ENCODE measurements around the gene CHMP5.

The CHMP5 gene

GRCh38 chr9:33242609-33243134, 22.2 kb upstream of the CHMP5 start:
- no peak for DNase-seq

- DNase-seq = no peak
These were observed 20.6 kb upstream of the CHMP5 start for GRCh38 chr9:33244137-33244784.

- DNase-seq = no peak
These were observed 19.5 kb upstream of the CHMP5 start for GRCh38 chr9:33245341-33245740.

DNA sequence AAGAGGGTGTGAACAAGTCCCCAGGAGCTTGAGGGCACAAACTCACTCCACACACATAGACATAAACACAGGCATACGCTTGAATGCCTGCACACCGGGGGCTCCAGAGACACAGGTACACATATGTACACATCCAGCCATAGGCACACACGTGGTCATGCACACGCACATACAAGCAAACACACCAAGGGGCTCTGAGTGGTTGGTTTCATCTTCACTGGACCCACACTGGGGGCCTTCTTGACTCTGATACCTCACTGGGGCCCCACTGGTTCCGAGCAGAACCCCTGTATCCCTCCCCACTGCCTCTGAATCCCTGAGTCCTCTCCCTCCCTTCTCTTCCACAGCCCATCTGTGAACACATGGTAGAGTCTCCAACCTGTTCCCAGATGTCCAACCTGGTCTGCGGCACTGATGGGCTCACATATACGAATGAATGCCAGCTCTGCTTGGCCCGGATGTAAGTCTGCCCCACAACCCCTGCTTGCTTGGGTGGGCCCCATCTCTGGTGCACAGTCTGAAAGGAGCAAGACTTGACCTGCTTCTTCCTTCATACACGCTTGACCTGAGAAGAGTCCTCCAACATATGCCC, 18.5 kb upstream of the CHMP5 start:
- no peak for DNase-seq

- DNase-seq = no peak
These were observed 16.2 kb upstream of the CHMP5 start for GRCh38 chr9:33248606-33249005.

- no peak for DNase-seq
These were observed 15.7 kb upstream of the CHMP5 start for GRCh38 chr9:33249087-33249658.

- DNase-seq = no peak
These were observed 14.9 kb upstream of the CHMP5 start for GRCh38 chr9:33249983-33250382.

GRCh38 chr9:33250458-33250995, 14.3 kb upstream of the CHMP5 start:
- no peak for DNase-seq

DNA sequence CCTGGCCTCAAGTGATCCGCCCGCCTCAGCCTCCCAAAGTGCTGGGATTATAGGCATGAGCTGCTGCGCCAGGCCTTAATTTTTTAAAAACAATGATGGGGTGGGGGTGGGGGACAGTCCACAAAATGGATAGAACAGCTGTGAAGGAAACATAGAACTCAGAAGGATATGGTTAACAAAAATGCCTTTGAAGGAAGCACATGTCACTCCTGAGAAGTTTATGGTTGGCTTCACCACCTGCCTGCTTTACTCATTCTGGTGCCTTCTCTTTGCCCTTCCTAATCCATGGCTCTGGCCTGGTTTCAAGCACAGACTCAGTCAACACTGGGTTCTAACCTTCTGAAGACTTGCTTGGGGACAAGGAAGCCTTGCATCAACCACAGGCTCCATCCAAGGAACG, 10.6 kb upstream of the CHMP5 start:
- no peak for DNase-seq

DNA sequence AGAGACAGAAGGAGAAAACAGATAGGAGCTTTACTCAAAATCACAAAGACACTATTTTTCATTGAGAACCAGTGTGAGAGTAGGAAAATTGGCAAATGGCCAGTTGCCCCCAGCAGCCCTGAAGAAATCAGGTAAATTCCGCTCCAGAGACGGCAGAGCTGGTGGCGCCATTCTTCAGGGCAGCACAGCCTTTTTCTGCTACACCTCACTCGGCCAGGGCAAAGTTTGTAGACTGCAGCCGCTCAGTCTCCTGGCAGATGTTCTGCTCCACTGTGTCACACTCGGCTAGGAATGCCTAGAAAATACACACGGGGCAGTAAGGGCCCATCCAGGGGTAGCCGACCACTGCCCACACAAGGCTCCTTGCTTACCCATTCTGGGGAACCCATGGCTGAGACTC, 9.8 kb upstream of the CHMP5 start:
- no peak for DNase-seq

DNA sequence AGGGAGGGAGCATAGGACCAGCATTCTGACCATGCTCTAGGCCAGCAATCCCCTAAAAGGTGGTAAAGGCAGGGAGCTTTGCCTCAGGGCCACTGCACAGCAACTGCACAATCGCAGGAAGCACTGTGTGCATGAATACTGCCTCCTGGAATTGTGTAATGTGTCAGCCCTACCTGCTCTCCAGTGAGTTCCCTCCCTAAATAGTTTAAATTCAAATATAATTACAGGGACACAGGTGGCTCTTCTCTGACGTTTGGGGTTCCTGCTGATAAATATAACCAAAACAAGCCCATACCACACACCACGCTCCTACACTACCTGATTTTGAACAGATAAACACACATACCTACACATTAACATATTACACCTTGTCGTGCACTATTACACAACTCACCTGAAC, 9.4 kb upstream of the CHMP5 start:
- no peak for DNase-seq

GRCh38 chr9:33256236-33256635, 8.6 kb upstream of the CHMP5 start:
- DNase-seq = no peak

DNA sequence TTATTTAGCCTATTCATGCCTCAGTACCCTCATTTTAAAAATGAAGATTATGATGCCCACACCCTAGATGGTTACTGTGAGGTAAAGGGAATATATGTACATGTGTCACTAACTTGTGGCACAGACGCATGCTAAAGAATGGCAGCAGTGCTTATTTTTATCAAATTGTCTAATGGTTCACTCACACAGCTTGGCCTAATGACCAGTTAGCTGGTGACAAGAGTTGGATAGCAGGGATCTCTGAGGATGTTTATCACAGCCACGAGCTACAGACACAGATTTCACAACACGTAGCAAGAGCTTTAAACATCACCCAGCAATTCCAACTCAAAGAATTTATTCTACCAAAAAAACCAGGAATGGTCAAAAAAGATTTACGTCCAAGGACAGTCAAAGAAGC, 7.6 kb upstream of the CHMP5 start:
- DNase-seq = no peak

GRCh38 chr9:33260372-33260771, 4.5 kb upstream of the CHMP5 start:
- DNase-seq = no peak

GRCh38 chr9:33263131-33264002, 1.5 kb upstream of the CHMP5 start:
- DNase-seq = peak in 13 of 51 donors; percentile 14 to 60 (median 34)

DNA sequence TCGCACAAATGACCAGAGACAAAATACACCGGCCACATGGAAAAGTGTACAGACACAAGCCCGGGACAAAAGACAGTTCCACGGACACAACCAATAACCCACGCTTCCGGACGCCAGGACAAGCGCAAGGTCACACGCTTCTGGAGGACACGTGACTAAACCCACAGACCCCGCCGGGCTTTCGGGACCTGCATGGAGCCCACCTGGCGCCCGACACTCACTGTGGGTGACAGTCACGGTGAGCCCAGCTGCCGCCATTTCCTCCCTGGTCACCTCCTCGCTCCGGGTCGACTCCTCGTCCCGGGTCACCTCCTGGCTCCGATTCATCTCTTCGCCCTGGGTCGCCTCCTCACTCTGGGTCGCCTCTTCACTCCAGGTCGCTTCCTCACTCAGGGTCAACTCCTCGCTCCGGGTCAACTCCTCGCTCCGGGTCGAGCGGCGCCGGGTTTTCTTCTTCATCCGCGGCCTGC, 811 bp upstream of the CHMP5 start:
- peak in 40 of 51 donors; percentile 25 to 78 (median 52) for DNase-seq

DNA sequence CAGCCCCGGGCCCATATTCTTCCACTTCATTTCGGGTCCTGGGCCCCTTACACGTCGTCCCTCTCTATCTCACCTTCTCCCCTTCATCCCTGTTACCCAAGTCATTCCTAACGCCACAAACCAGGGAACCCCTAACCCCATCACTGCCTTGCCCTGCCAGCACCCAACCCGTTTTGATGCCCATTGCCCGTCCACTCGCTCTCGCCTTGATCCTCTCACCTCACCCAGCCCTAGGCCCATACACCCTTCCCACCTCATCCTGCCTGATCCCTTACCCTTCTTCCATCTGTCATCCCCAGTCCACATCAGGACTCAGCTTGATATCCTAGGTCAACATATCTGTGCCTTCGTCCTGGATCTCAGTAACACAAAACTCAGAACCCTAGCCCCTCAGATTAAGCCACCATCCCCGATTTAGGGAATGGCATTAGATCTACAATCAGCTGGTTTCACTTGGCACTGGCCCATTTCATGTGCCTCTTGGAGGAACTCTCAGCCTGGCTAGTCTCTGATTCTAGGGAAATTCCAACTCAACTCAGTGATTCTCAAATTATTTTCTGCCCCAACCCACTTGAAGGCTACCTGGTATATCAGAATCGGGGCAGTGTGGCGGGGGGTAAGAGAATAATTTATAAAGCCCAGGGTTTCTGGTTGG, 489 bp downstream of the CHMP5 start:
- DNase-seq = no peak

- no peak for DNase-seq
These were observed 2.4 kb downstream of the CHMP5 start for GRCh38 chr9:33267151-33267767.

DNA sequence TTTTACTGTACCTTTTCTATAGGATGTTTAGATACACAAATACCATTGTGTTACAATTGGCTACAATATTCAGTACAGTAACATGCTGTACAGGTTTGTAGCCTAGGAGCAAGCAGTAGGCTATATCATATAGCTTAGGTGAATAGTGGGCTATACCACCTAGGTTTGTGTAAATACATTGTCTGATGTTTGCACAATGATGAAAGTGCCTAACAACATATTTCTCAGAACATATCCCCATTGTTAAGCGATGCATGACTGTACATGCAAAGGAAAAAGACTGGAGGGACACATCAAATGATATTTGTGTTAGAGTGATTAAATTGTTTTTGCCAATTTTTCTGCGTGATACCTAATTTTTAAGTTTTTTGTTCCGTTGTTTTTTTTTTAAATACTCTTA, 5.3 kb downstream of the CHMP5 start:
- DNase-seq = no peak

DNA sequence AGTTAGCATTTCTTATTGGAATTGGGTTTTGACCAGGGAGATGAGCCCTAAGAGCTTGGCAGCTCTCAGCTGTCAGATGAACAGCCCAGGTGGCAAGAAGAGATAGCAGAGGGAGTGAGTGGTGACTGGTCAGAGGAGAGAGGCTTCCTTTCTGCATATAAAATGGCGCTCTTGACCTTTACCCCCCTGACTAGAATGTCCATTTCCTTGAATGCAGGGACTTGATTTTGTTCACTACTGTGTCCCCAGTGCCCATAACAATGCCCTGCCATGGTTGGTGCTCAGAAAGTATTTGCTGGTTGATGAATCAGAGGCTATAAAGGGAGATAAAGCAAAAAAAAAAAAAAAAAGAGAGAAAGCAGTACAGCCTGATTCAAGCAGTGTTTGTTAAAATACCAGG, 7.2 kb downstream of the CHMP5 start:
- DNase-seq = no peak

All from hypothalamus (tissue), 51 donors.